Gastrocnemius medialis (tissue), 4 donors: ENCODE data around the gene LRRC2. TPM values are rescaled to one million over a fixed set of nuclear protein-coding genes. Genes with fewer than 3 reads are reported as not detected.
"Not testable (repeated sequence)": the region's sequence is repeated elsewhere in the genome, so short reads cannot be mapped to it uniquely, and the experiment has no call there.

Experiments
- ATAC-seq, 2 donors: fragments of 150-250 bp; one replicate each; pipeline ENCODE4 v1.9.1; 2016
- DNase-seq, 2 donors: peaks; one replicate each; pipeline ENCODE4 v3.0.0-alpha.2; 2019
- H3K27ac ChIP-seq, 4 donors: fragments of 200-600 bp; sonication (generic); 1 replicate in 1 of 4; 2 replicates in 3 of 4; pipeline ENCODE4 v1.5.1; 2016 to 2018; ENCODE audit warnings: mild to moderate bottlenecking in 2 of 4, moderate library complexity in 1 of 4
- H3K27me3 ChIP-seq, 3 donors: fragments of 200-600 bp; sonication (generic) in 2 of 3; 1 replicate in 1 of 3; 2 replicates in 2 of 3; pipeline versions ENCODE4 v1.5.1 to v1.6.0; 2016 to 2019; ENCODE audit warnings: mild to moderate bottlenecking in 1 of 3, moderate library complexity in 1 of 3
- H3K36me3 ChIP-seq, 2 donors: fragments of 200-600 bp; sonication (generic) in 1 of 2; one replicate each; pipeline ENCODE4 v1.5.1; 2017 to 2018
- H3K4me1 ChIP-seq, 2 donors: fragments of 200-600 bp; sonication (generic) in 1 of 2; one replicate each; pipeline ENCODE4 v1.5.1; 2016 to 2017; ENCODE audit warnings: mild to moderate bottlenecking in 2 of 2
- H3K4me3 ChIP-seq, 4 donors: fragments of 200-600 bp; sonication (generic) in 3 of 4; 1 replicate in 1 of 4; 2 replicates in 3 of 4; pipeline ENCODE4 v1.5.1; 2016 to 2019; ENCODE audit warnings: mild to moderate bottlenecking in 2 of 4
- H3K9me3 ChIP-seq, 3 donors: fragments of 200-600 bp; sonication (generic) in 2 of 3; 1 replicate in 1 of 3; 2 replicates in 2 of 3; pipeline ENCODE4 v1.5.1; 2016 to 2019
- CTCF ChIP-seq, 5 experiments: fragments of 450-650 bp in 3 of 5; fragments of 200-600 bp in 2 of 5; sonication (generic) in 2 of 5; IDR thresholded peaks in 4 of 5; conservative IDR thresholded peaks in 1 of 5; 1 replicate in 4 of 5; 2 replicates in 1 of 5; pipeline ENCODE4 v1.5.1; 2016 to 2019; ENCODE audit warnings: antibody characterized with exemption in 5 of 5, mild to moderate bottlenecking in 3 of 5, moderate library complexity in 3 of 5
- POLR2A ChIP-seq, 2 donors: fragments of 450-650 bp; IDR thresholded peaks; one replicate each; pipeline ENCODE4 v1.6.1; 2017; ENCODE audit warnings: antibody characterized with exemption in 2 of 2, mild to moderate bottlenecking in 2 of 2, moderate library complexity in 2 of 2
- in situ Hi-C, 4 donors: fragments of 200-750 bp; cut with MboI; loops; one replicate each; pipeline versions ENCODE4 v1.15.0 to v1.8.0; 2017; ENCODE audit warnings: low sequenced_read_pairs in 4 of 4
- intact Hi-C: fragments of 100-400 bp; cut with DNase I; formaldehyde crosslinking; loops from one replicate; pipeline ENCODE4 v1.15.1; 2023; ENCODE audit warnings: low total_unique reads
- total RNA-seq, 4 donors: library from RNA; depleted of rRNA; stranded (reverse); fragments of >200 nt; gene quantifications; one replicate each; pipeline versions ENCODE4 v1.1.0 to v1.2.3, GENCODE V29; 2016

Gene LRRC2
- total RNA-seq, 4 donors from 2014 or later = 72.7 to 103 (median 92.1) TPM

- Histone ChIP-seq H3K36me3 (peaks cover 0 to 17% of the 10 kb centered on the region in 2 donors), H3K4me1 (peaks cover 21 to 35% of the 10 kb centered on the region in 2 donors), H3K4me3 (no peak overlapping the region), H3K9me3 (no peaks in the 10 kb centered on the region), H3K27me3 (no peaks in the 10 kb centered on the region), H3K27ac (peak overlapping the region; percentile 78 to 89 (median 82))
- no peak for TF ChIP-seq CTCF (IDR thresholded peaks at IDR 0.05 in 4 of 5, conservative IDR thresholded peaks at IDR 0.05 in 1 of 5)
- TF ChIP-seq POLR2A (IDR thresholded peaks at IDR 0.05) = no peak
- in situ Hi-C loops (no loop called here), intact Hi-C loops (no loop called here)
- ATAC-seq = no peak
- peak in 1 of 2 donors; percentile 36 for DNase-seq
Observed at GRCh38 chr3:46538803-46539442, 27.2 kb downstream of the LRRC2 start.

- H3K9me3 ChIP-seq, H3K27me3 ChIP-seq, in situ Hi-C loops, DNase-seq, ATAC-seq, H3K4me3 ChIP-seq, intact Hi-C loops: not testable (repeated sequence)
- Histone ChIP-seq H3K36me3 (peaks cover 0 to 17% of the 10 kb centered on the region in 2 donors), H3K4me1 (peaks cover 21 to 35% of the 10 kb centered on the region in 2 donors), H3K27ac (peak overlapping the region; percentile 78 to 89 (median 82))
Observed at GRCh38 chr3:46538425-46538802, 27.7 kb downstream of the LRRC2 start.

- Histone ChIP-seq H3K27ac (peak overlapping the region; percentile 78 to 89 (median 82)), H3K36me3 (peaks cover 0 to 18% of the 10 kb centered on the region in 2 donors), H3K9me3 (no peaks in the 10 kb centered on the region), H3K4me1 (peaks cover 21 to 35% of the 10 kb centered on the region in 2 donors), H3K4me3 (no peak overlapping the region), H3K27me3 (no peaks in the 10 kb centered on the region)
- in situ Hi-C loops = no loop called here
- ATAC-seq (no peak), DNase-seq (no peak)
- intact Hi-C loops = no loop called here
- TF ChIP-seq CTCF (IDR thresholded peaks at IDR 0.05 in 4 of 5, conservative IDR thresholded peaks at IDR 0.05 in 1 of 5) (no peak), POLR2A (IDR thresholded peaks at IDR 0.05) (no peak)
Observed at GRCh38 chr3:46537779-46538178, 28.3 kb downstream of the LRRC2 start.

GRCh38 chr3:46537316-46537715, 28.8 kb downstream of the LRRC2 start:
- peaks cover 21 to 35% of the 10 kb centered on the region in 2 donors for H3K4me1 ChIP-seq
- no peak for TF ChIP-seq CTCF (IDR thresholded peaks at IDR 0.05 in 4 of 5, conservative IDR thresholded peaks at IDR 0.05 in 1 of 5)
- TF ChIP-seq POLR2A (IDR thresholded peaks at IDR 0.05) = no peak
- peaks cover 0 to 22% of the 10 kb centered on the region in 2 donors for H3K36me3 ChIP-seq
- DNase-seq (no peak), ATAC-seq (no peak)
- intact Hi-C loops = no loop called here
- in situ Hi-C loops = no loop called here
- no peaks in the 10 kb centered on the region for H3K27me3 ChIP-seq
- no peaks in the 10 kb centered on the region for H3K9me3 ChIP-seq
- H3K4me3 ChIP-seq = no peak overlapping the region
- H3K27ac ChIP-seq = peak overlapping the region; percentile 78 to 89 (median 82)

GRCh38 chr3:46536758-46537157, 29.3 kb downstream of the LRRC2 start:
- ATAC-seq = peak; percentile 97 to 98
- DNase-seq = peak; percentile 69 to 84
- in situ Hi-C loops (no loop called here), intact Hi-C loops (no loop called here)
- peaks cover 0 to 22% of the 10 kb centered on the region in 2 donors for H3K36me3 ChIP-seq
- H3K4me1 ChIP-seq = peaks cover 21 to 35% of the 10 kb centered on the region in 2 donors
- H3K27ac ChIP-seq = peak overlapping the region; percentile 78 to 89 (median 82)
- no peaks in the 10 kb centered on the region for H3K27me3 ChIP-seq
- TF ChIP-seq POLR2A (IDR thresholded peaks at IDR 0.05) (no peak), CTCF (IDR thresholded peaks at IDR 0.05 in 4 of 5, conservative IDR thresholded peaks at IDR 0.05 in 1 of 5) (no peak)
- H3K9me3 ChIP-seq = no peaks in the 10 kb centered on the region
- no peak overlapping the region for H3K4me3 ChIP-seq
